GM19467 (cell line): ENCODE results near the gene SDK1.

Source experiments
- ATAC-seq: cut with Tn5 transposase; IDR thresholded peaks from one replicate; pipeline ENCODE4 v1.9.1; 2021; ENCODE audit warnings: mild to moderate bottlenecking, moderate library complexity; ENCODE audit not compliant: unreplicated experiment

SDK1 gene

DNA sequence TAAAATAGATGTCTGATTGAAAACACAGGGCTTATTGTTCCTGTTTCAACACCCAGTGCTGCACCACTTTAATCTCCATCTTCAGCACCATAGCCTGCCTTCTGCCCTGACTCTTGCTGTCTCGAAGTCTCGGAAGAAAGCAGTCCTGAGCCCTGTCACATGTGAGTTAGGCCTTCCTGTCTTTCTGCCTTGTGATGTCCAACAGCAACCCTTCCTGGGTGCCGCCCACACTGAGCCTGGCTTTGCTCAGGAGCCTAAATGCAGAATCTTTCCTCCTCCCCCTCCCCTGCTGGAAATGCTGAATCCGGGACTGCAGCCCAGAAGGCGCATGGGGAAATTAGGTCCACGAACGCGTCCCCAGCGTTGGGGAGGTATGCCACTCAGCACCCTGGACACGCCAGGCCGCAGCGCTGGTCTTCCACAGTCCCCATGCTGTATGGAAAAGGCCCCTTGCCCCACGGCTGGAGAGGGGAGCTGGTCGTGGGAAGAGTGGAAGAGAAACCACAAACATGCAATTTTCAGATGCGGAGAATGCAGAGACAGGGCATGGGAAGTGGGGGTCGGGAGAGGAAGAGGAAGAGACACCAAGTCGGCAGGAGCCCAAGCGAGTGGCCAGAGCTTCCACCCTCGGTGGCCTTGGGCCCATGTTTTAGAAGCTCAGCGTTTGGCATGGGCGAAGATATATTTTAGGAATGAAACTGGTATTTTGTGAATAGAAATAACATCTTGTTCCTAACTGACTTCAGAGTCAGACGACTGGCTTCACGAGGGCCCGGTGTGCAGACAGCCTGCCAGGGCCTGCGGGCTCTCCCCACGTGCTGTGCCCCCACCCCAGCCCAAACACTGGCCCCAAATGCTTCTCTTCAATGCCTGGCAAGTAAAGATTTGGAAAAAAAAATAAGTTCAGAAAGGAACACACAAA is 724.9 kb downstream of the SDK1 start:
- ATAC-seq: no peak

DNA sequence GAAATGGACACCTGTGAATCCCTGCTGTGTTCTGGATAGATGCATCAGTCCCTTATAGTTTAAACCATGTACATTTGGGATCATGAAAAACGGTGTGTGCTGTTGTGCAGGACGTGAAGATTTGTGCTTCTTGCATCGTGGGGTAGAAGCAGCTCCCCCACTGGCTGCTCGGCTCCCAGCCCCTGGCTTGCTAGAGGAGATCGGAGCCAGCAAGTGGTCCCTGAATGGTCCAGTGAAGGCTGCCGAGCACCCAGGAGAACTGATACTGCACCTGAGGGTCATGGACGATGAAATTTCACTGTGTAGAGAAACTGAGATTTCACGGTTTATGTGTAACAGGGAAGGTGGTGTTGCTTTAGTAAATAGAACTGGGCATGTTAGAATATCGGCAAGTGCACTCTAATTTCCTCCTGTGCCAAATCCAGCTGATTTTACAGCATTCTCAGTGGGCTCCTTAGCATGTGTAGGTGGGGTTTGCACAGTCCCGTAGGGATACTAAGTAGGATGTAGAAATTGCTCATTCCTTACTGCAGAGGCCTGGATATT is 726.0 kb downstream of the SDK1 start:
- ATAC-seq: no peak

DNA sequence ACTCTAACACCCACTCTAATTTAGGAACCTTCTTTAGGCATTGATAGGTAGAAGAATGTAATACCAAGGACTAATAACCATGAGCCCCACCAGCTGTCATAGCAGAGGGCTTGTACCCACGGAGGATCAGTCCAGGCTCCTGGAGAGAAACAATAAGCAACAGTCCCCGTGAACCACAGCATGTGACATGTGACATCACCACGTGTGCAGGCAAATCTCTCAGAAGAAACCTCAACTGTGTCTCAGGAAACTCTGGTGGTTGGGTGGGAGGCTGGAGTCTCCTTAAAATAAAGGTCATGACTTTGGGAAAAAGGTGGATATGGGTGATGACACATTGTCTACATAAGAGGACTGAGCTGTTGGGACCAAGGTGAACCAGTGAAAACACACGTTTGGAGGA is 727.2 kb downstream of the SDK1 start:
- no peak for ATAC-seq

DNA sequence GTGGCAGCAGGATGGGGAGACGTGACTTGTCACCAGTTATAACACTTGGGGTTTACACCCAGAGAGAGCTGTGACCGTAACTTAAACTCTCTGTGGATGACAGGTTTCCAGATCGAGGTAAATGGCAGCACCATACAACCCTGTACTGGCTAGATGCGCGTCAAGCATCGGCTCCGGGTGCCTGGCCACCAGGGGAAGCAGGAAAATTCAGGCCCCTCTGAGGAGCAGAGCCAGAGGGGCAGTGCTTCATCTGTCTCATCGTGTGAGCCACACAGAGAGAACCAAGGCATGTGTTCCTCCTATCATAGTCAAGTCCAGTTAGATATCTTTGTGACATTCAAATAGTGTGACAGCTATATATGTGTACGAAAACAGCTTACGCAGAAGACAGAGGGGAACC is 728.9 kb downstream of the SDK1 start:
- no peak for ATAC-seq

DNA sequence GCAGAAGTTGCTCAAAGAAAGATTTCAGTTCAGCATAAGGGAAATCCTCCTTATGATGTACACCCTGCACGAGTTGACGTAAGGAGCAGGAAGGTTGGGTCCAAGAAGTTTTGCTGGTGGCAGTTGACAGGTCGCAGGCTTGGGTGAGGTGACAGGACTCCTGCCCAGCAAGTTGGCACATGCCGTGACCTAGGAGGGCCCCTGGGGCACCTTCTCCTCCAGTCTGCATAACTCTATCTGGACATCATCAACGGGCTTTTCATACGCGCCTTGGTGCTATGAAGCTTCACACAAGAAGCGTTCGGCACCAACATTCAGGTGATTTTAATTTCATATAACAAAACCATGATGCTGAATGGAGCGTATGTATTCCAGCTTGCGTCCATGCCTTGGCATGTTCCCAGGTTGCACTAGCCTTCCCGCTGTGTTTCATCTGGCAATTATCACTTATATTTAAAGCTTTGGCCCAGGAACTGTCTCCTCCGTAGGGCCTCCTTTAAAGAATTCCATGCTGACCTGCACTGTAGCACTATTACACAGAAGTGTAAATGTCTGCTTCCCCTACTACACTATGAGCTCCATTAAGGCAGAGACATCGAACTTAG is 729.4 kb downstream of the SDK1 start:
- ATAC-seq: no peak

DNA sequence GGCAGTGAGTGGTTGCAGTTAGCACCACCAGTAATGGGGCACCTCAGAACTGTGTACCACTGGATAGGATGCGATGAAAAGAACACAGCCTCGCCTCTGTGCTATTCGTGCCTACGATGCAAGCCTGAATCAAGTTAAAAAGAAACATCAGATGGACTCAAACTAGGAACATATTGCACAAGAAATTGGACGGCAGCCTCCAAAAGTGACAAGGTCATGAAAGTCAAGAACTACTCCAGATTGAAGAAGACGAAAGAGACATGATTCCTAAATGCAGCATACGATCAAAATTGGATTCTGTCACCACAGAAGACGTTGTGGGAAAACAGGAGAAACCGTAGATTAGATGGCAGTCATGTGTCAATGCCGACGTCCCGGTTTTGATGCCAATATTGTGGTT is 732.9 kb downstream of the SDK1 start:
- ATAC-seq: no peak

DNA sequence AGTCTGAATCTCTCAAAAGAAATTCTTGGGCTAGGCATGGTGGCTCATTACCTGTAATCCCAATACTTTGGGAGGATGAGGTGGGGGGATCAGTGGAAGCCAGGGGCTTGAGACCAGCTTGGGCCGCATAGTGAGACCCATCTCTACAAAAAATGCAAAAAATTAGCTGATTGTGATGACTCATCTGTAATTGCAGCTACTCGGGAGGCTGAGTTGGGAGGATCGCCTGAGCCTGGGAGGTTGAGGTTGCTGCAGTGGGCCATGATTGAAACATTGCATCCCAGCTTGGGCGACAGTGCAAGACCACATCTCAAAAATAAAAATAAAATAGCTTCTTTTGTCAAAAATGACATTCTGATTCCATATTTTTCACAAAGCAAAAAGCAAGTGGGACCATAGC is 736.3 kb downstream of the SDK1 start:
- no peak for ATAC-seq

DNA sequence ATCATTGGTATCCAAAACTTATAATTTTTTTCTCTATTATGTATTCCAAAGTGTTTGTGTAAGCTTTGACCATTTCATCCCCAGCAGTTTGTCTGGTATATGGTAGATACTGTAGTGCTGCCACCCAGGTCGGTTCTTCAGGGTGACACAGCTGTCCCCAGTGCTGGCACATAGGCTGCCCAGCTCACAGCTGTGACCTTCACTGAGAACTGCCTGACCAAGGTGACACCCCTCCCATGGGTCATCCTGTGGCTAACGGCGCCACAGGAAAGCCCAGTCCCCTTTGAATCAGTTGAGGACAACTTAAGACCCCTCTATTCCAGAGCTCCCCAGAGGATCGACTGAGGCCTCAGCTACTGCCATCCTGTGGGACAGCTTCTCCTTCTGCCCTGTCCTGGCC is 736.8 kb downstream of the SDK1 start:
- ATAC-seq: no peak

DNA sequence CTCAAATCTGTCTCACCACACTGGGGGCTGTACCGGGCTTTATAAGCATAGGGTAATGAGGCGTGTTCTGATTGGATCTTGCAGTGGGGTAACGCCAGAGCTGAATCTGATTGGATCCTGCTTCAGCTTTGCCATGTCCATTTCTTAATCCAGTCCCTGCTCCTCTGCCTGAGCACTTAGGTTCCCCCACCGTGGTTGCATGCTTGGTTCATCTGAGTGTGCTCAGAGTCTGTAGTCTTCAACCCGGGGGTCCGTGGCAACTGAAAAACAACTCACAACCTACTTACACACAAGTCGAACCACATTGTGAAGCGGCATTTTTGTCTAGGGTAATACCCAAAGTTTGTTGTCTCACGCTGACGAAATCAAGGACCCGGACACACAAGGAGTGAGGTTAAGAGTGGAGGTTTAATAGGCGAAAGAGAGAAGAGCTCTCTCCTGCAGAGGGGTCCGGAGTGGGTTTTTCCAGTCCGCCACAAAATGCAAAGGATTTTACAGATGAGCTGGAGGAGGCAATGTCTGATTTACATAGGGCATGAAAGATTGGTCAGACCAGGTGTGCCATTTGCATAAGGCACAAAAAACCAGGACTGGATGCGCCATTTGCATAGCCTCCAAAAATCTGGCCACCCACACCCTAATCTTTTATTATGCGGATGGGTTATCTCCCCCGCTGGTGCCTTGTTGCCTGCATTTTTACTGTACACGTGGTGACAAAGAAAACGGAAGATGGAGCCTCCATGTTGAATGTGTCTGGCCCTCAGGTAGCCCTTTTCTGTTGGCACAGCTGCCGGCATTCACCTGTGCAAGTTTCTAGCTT is 739.3 kb downstream of the SDK1 start:
- ATAC-seq: no peak

DNA sequence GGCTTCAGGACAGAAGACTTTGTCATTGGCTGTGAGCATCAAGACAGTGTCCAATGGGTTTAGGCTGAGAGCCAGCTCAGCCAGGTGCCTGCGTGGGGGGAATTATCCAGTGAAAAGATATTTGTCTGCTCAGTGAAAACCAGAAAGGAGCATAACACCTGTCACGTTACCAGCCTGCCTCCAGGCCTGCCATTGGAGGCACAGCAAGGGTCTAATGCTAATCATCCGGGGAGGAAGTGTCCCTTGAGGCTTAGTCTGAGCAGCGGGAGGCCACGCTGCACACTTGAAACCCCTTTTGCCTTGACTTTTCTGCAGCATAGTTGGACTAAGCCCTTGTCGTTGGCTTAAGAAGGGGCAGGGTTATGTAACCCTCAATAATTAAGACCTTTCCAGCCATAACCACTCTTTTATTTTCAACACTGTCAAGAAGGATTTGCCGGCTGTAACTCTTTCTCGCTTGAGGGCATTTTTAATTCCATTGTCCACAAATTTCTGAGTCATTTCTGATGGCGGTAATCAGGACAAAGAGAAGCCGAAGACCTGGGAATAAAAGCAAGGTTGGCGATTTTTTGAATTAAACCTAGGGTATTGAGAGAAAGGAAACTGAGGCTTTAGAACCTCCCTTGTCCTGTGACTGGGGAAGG is 741.5 kb downstream of the SDK1 start:
- no peak for ATAC-seq

DNA sequence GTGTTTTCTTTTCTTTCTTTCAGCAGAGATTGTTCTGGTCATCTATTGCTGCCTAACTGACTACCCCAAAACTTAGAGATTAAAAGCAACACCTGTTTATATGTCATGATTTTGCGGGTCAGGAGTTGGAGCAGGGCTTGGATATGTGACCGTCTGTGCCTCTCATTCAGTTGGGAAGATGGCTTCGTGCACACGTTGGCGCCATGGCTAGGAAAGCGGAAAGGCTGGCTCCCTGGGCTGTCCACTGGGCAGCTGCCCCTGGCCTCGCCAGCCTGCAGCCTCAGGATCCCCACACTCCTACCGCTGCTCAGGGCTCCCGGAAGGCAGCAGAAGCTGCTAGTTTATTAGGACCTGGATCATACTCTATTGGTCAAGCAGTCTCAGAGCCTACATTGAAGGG is 742.9 kb downstream of the SDK1 start:
- ATAC-seq: no peak

DNA sequence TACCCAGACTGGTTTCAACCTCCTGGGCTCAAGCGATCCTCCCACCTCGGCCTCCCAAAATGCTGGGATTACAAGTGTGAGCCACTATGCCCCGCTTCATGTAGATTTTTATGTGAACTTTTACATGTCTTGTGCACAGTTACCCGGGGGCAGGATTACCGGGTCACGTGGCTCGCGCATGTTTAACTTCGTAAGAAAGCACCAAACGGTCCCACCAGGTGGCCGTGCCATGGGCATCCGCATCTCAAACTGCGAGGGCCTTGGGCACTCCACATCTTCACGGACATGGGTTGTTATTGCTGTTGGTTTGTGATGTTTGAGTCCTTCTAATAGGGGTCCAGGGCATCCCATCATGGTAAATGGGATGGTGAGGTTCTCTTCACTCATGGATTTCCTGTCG is 744.4 kb downstream of the SDK1 start:
- ATAC-seq: no peak

DNA sequence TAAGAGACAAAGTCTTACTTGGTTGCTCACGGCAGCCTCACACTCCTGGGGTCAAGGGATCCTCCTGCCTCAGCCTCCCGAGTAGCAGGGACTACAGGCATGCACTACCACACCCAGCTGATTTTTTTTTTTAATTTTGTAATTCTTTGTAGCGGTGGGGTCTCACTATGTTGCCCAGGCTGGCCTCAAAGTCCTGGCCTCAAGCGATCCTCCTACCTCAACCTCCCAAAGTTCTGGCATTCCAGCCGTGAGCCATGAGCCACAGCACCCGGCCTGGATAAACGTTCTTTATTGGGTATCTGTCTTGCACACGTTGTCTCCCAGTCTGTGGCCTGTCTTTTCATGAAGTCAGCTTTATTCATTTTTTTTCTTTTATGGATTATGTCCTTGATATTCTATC is 744.9 kb downstream of the SDK1 start:
- ATAC-seq: no peak

DNA sequence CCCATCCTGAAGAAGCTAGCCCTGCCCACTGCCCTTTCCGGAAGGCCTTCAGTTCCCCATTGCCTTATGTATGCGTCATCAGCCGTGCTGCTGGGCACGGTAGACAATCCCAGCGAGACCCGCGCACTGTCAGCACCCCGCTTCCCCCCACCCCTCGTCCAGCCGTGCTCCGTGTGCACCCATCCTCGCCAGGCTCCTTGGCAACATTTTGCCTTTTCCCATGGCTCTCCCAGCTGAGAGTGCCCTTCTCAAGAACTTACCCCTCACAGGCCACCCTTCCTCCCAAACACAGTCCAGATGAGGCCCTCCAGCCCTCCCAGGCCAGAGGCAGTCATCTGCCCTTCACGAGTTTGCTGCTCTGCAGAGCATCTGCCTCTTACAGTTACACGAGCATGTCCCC is 747.3 kb downstream of the SDK1 start:
- ATAC-seq: no peak

DNA sequence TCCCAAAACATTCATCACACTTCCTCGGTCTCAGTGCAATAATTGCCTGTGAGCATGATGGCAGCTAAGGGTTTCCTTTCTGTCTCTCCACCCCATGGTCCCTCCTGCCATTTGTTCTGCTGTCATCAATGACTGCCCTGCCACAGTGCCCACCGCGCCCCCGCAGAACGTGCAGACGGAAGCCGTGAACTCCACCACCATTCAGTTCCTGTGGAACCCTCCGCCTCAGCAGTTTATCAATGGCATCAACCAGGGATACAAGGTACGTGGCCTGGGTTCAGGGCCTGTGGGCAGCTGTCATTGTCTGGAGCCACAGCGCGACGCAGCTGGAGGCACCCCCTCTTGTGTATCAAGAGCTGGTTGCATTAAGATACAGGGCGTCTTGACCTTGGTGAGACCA is 748.1 kb downstream of the SDK1 start:
- no peak for ATAC-seq

DNA sequence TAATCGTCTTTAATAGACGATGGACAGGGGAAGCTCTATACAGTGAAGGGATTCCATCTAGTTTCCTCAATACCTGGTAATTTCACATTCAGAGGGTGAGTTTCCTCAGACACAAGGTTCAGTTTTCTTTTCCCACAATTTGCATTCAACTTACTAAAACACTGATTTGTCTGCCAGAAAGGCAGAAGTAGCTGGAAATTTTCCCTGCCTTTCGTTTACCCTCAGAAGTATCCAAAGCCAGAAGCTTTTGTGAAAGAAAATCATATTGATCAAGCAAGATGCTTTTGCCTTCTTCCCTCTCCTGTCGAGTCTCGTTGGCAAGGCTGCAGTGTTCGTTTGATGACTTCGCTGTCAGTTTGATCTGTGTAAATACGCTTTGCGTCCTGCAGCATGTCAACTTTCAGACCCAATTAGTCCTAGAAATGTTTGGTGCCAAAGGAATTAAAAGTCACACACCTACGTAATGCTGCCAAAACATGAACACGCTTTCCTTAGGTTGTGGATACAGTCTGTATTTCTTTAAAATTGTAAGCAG is 749.1 kb downstream of the SDK1 start:
- ATAC-seq: no peak

DNA sequence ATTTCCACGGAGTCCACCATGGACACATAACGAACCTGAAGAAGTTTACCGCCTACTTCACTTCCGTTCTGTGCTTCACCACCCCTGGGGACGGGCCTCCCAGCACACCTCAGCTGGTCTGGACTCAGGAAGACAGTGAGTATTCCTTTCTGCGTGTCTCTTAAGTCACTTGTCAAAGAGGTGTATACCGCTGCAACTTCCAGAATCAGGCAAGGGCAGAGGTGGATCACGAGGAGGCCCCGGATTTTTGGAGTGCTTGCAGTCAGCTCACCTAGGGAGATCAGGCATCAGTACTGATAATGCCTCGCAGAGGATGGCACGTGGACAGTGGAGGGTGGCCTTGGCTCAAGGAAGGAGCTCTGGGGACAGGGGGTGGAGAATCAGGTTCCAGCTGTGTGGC is 750.6 kb downstream of the SDK1 start:
- no peak for ATAC-seq

DNA sequence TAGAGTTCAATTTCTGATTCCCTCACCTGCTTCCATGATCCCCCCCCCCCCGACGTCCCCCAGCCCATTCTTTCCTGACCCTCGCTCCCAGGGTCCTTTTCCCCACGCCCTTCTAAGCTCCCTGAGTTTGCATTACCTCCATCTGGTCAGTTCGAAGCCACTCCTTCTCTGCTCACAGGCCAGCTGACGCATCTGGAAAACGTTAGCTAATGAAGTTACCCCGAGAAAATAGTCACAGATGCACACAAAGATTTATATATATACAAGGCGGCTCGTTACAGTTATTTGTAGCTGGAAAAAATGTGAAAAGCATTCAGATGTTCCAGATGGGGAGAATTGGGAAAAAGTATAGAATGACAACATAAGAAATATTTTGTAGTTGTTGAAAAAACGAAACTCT is 751.1 kb downstream of the SDK1 start:
- no peak for ATAC-seq

DNA sequence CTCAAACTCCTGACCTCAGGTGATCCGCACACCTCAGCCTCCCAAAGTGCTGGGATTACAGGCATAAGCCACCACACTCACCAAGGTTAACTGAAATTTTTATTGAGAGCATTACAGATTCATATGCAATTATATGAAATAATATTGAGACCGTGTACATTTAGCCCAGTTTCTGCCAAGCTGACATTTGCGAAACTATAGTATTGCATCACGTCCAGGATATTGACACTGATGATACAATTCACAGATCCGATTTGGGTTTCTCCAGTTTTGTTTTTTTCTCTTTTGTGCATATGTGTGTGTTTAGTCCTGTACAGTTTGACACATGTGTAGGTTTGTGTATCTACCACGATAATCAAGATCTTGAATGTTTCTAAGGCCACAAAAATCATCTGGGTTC is 753.1 kb downstream of the SDK1 start:
- ATAC-seq: no peak

DNA sequence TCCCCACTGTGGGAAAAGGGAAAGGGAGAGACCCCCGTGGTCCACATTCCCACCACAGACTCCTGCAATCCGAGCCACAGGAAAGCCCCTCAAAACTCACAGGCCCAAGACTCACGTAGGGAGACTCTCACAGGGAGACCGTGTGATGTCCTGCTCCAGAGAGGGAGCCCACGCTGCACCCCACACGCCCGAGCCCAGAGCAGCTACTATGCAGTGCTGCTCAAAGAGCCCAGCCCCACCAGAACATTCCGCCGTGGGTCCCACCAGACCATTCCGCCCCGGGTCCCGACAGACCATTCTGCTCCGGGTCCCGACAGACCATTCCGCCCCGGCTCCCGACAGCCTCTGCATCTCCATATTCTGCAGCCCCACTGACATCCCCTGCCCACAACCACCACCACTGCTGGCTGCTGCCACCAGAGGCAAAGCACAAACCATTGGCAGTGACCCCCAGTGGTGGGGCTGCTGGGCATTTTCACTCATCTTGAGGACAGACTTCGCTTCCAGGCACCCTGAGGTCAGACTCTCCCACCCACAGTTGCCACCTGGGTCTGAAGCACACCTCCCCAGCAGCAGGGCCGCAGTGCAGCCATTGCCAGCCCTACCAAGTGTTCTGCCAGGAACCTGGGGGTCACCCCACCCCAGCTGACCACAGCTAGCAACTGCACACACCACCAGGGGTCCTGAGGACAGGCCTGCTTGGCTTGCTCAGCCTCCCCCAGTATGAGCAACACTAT is 755.7 kb downstream of the SDK1 start:
- ATAC-seq: no peak
